Measurements from ENCODE around the gene CAB39. TPM values are rescaled to one million over a fixed set of nuclear protein-coding genes. Genes with fewer than 3 reads are reported as not detected.

The CAB39 gene
- total RNA-seq, 4 donors from 2014 or later = 70.8 to 97.6 (median 87.4) TPM

- Histone ChIP-seq H3K4me1 (peaks cover 20 to 30% of the 10 kb centered on the region in 2 donors), H3K9me3 (no peaks in the 10 kb centered on the region), H3K36me3 (peaks cover 0 to 10% of the 10 kb centered on the region in 2 donors), H3K27me3 (no peaks in the 10 kb centered on the region), H3K27ac (no peak overlapping the region), H3K4me3 (replicated peaks in 1 of 3) (no peak overlapping the region)
- 80 to 82% methylated on average over 2 of the region's 2 CpGs for WGBS, 2 donors
- no peak for TF ChIP-seq CTCF (IDR thresholded peaks at IDR 0.05)
- no peak for TF ChIP-seq POLR2A (IDR thresholded peaks at IDR 0.05)
- intact Hi-C loops (cut with DNase I) = no loop called here
- DNase-seq = no peak
Observed at GRCh38 chr2:230757476-230757875, 44.8 kb downstream of the CAB39 start.

- intact Hi-C loops (cut with DNase I) = no loop called here
- H3K27ac ChIP-seq = no peak overlapping the region
- H3K4me1 ChIP-seq = peaks cover 20 to 30% of the 10 kb centered on the region in 2 donors
- peaks cover 0 to 11% of the 10 kb centered on the region in 2 donors for H3K36me3 ChIP-seq
- TF ChIP-seq POLR2A (IDR thresholded peaks at IDR 0.05) = no peak
- no peak for TF ChIP-seq CTCF (IDR thresholded peaks at IDR 0.05)
- H3K4me3 ChIP-seq (replicated peaks in 1 of 3) = no peak overlapping the region
- DNase-seq = no peak
- H3K27me3 ChIP-seq = no peaks in the 10 kb centered on the region
- WGBS, 2 donors = 81 to 88% methylated on average over 6 of the region's 6 CpGs
- H3K9me3 ChIP-seq = no peaks in the 10 kb centered on the region
Observed at GRCh38 chr2:230758566-230759480, 46.2 kb downstream of the CAB39 start.

GRCh38 chr2:230759481-230760167, 47.0 kb downstream of the CAB39 start:
- no peak for DNase-seq
- no peak for TF ChIP-seq POLR2A (IDR thresholded peaks at IDR 0.05)
- TF ChIP-seq CTCF (IDR thresholded peaks at IDR 0.05) = no peak
- no peaks in the 10 kb centered on the region for H3K9me3 ChIP-seq
- peaks cover 0 to 11% of the 10 kb centered on the region in 2 donors for H3K36me3 ChIP-seq
- no peak overlapping the region for H3K27ac ChIP-seq
- no peaks in the 10 kb centered on the region for H3K27me3 ChIP-seq
- WGBS, 2 donors = 77 to 83% methylated on average over 11 of the region's 11 CpGs
- H3K4me3 ChIP-seq (replicated peaks in 1 of 3) = no peak overlapping the region
- H3K4me1 ChIP-seq = peaks cover 20 to 30% of the 10 kb centered on the region in 2 donors
- intact Hi-C loops (cut with DNase I) = no loop called here

- no peak for DNase-seq
- H3K27ac ChIP-seq = no peak overlapping the region
- intact Hi-C loops (cut with DNase I) = no loop called here
- H3K4me1 ChIP-seq = peaks cover 20 to 30% of the 10 kb centered on the region in 2 donors
- H3K27me3 ChIP-seq = no peaks in the 10 kb centered on the region
- no peaks in the 10 kb centered on the region for H3K9me3 ChIP-seq
- no peak for TF ChIP-seq CTCF (IDR thresholded peaks at IDR 0.05)
- no peak for TF ChIP-seq POLR2A (IDR thresholded peaks at IDR 0.05)
- 98 to 99% methylated on average over 8 of the region's 8 CpGs for WGBS, 2 donors
- H3K4me3 ChIP-seq (replicated peaks in 1 of 3) = no peak overlapping the region
- peaks cover 0 to 11% of the 10 kb centered on the region in 2 donors for H3K36me3 ChIP-seq
Observed at GRCh38 chr2:230761704-230762103, 49.1 kb downstream of the CAB39 start.
